ENCODE results near the gene CD40.
"Not testable (repeated sequence)": the region's sequence is repeated elsewhere in the genome, so short reads cannot be mapped to it uniquely, and the experiment has no call there.

CD40 gene

DNA sequence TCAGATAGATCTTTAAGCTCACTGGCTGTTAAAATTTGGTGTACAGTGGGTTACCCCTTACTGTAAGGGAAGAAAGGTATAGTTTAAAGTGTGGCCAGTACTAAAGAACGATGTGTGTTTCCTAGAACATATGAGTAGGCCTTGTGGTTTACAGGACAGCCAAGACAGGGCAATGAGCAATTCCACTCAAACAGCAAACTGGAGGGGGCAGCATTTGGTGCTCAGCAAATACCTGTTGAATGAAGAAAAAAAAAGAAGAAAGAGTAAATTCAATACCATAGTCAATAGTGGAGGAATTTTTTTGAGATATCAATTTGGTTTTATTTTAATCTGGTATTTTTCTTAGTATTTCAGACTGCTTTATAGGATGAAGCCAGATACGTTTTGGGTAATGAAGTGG lies 24.6 kb upstream of the CD40 start:
- no peak for DNase-seq (ENCODE audit: low spot score)

GRCh38 chr20:46099491-46100287 lies 18.4 kb upstream of the CD40 start:
- no peak for DNase-seq (ENCODE audit: low spot score)

DNA sequence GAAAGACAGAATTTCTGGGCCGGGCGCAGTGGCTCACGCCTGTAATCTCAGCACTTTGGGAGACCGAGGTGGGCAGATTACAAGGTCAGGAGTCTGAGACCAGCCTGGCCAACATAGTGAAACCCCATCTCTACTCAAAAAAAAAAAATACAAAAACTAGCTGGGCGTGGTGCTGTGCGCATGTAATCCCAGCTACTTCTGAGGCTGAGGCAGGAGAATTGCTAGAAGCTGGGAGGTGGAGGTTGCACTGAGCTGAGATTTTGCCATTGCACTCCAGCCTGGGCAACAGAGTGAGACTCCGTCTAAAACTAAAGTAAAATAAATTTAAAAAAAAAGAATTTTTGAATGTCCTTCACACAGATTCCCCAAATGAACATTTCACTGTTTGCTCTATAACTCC lies 17.7 kb upstream of the CD40 start:
- not testable (repeated sequence) for DNase-seq (ENCODE audit: low spot score)

- no peak for DNase-seq (ENCODE audit: low spot score)
Measured at GRCh38 chr20:46100988-46101387, 17.1 kb upstream of the CD40 start.

DNA sequence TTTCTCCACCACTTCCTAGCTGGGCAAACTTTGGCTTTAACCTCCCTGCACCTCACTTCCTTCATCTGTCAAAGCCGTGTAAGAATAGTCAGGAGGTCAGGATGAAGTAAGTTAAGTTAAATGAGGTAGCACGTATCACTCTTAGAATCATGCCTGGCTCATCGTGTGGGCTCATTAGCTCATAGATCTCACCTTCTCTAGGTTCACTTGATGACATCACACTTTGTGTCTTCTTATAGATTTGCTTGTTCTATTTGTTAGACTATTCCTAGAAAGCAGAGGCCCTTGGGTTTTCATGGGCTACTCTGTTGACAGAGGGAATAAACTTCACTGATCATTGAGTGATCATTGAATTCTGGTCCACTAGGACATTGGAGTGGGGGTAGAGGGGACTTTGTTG lies 16.2 kb upstream of the CD40 start:
- DNase-seq (ENCODE audit: low spot score): no peak

GRCh38 chr20:46102940-46103339 lies 15.2 kb upstream of the CD40 start:
- no peak for DNase-seq (ENCODE audit: low spot score)

GRCh38 chr20:46104262-46104661 lies 13.9 kb upstream of the CD40 start:
- DNase-seq (ENCODE audit: low spot score): no peak

- no peak for DNase-seq (ENCODE audit: low spot score)
Measured at GRCh38 chr20:46107061-46107460, 11.1 kb upstream of the CD40 start.

DNA sequence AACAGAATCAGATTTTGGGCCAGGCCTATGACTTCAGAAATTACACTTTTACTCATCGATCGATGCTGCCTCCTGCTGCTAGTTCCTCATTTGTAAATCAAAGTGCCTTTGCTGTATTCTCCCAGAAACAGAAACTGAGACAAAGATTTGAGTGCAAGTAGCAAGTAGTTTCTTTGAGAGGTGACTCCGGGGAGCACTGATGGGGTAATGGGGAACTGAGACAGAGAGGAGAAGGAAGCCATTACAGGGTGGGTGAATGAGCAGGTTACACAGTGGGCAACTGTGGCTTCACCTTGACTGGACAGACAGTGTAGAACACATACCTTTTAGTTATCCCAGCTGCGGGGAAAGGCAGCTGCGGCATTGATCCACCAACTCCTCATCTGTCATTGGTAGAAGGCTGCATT lies 9.7 kb upstream of the CD40 start:
- no peak for DNase-seq (ENCODE audit: low spot score)

DNA sequence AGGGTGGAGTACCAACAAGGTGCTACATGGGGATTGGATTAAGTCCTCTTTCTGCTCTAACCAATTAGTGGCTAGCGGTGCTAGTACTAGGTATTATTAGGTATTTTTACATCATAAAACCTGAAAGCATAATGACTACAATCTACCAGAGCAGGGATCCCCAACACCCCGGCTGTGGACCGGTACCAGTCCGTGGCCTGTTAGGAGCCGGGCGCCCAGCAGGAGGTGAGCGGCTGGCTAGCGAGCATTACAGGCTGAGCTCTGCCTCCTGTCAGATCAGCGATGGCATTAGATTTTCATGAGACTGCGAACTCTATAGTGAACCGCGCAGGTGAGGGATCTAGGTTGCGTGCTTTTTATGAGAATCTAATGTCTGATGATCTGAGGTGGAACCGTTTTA lies 9.1 kb upstream of the CD40 start:
- DNase-seq (ENCODE audit: low spot score): no peak

GRCh38 chr20:46111028-46111835 lies 6.9 kb upstream of the CD40 start:
- DNase-seq (ENCODE audit: low spot score): no peak

GRCh38 chr20:46111836-46112212 lies 6.3 kb upstream of the CD40 start:
- DNase-seq (ENCODE audit: low spot score): no peak

- DNase-seq (ENCODE audit: low spot score): no peak
Measured at GRCh38 chr20:46112430-46113112, 5.5 kb upstream of the CD40 start.

DNA sequence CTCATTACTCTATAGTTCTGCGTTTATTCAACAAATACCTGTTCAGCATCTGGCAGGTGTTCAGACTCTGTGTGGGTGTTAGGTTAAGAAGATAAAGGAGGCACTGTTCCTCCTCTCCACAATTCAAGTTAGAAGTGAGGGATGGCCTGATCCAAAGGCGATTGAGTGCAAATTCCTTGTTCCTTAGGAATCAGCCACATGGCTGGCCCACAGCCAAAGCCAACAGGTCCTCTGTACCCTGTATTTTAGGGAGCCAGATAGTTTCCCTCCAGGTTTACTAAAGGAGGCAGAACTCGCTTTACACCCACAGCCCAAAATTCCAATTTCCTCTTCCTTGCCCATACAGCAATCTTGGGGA lies 5.0 kb upstream of the CD40 start:
- no peak for DNase-seq (ENCODE audit: low spot score)

GRCh38 chr20:46114449-46114848 lies 3.7 kb upstream of the CD40 start:
- no peak for DNase-seq (ENCODE audit: low spot score)

- DNase-seq (ENCODE audit: low spot score): peak; percentile 43
Measured at GRCh38 chr20:46118481-46119020, 437 bp downstream of the CD40 start.

DNA sequence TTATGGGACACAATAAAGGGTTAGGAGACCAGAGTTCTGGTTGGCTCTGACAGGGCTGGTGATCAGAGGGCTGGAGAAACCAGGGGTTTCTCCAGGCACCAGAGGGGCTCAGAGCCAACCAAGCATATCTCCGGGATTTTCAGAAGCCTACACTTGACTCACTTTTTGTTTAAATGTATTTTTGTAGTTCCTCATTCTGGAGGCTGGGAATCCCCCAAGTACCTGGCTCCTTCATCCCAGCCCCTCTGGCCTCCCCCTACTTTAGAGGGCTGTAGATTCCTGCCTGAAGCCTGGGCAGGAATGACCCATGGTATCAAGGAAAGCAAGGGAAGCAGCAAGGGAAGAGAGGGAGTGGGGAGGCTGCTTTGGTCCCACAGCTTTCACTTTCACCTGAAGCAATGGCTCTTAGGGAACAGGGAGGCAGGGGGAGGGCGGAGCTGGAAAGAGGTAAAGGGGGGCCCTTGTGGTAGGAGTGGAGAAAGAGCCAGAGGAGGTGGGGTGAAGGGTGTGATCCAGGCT lies 973 bp downstream of the CD40 start:
- no peak for DNase-seq (ENCODE audit: low spot score)

- no peak for DNase-seq (ENCODE audit: low spot score)
Measured at GRCh38 chr20:46119547-46119946, 1.4 kb downstream of the CD40 start.

DNA sequence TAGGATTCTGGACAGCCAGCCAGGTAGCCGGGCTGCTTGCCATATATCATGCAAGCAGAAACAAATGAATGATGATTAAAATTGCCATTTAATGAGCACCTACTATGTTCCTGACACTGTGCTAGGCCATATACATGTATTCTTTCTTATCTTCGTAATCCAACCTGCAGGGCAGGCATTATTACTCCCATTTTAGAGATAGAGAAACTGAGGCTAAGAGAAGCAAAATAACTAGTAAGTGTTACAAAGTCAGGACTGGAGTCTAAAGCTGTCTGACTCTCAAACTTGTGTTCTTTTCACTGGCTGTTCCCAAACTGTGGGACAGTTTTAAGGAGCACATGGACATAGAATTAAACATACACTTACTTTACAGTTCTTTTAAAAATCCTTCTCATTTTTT lies 2.0 kb downstream of the CD40 start:
- DNase-seq (ENCODE audit: low spot score): no peak

DNA sequence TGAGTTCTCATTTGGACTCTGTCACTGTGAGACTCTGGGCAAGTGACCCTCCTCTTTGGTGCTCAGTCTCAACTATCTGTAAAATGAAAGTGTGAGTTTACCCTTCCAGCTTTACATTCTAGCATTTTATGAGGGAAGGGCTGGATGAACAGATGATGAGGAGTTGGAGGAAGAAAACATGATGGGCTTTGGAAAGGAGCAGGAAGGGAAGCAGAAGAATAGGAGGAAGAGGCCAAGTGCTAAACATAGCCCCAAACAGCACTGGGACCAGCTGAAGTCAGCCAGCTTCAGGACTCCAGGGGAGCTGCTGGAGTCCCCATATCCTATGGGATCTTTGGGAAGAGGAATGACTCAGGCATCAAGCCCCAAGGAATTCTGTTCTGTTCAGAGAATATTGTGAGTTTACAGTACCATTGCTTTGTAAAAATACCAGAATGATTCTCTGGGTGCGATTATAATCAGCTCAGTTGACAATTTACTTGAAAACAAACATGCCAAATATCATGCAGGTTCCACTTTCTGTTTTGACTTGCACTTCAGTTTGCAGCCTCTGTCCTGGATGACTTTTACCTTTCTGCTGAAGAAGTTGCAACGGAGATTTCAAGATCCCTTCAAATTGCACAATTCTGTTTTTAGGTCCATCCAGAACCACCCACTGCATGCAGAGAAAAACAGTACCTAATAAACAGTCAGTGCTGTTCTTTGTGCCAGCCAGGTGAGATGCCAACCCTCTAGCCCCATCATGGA lies 3.2 kb downstream of the CD40 start:
- DNase-seq (ENCODE audit: low spot score): no peak

GRCh38 chr20:46122071-46122470 lies 4.0 kb downstream of the CD40 start:
- no peak for DNase-seq (ENCODE audit: low spot score)
